ENCODE measurements around the gene MCTP1.

The MCTP1 gene

DNA sequence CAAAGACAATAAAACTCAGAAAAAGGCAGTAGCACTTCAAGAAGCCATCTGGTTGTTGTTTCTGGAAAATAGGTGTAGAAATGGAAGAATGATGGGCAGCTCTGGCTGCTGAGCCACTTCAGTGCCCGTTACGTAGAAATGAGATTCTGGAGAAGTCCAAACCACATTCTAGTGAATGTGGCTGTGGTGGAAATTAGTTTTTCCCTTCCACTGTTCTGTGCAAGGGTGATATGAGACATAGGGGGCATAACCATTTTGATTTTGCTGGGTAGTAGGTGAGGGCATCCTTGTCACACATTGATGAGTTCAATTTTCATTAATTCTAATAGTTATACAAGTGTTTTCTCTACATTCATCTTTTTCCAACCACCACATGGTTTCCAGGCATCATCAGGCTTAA, 275.1 kb downstream of the MCTP1 start:
- Histone ChIP-seq H3K9me3 (ENCODE audit: control insufficient read depth, insufficient read depth, low read length) (no peaks in the 10 kb centered on the region), H3K9me2 (replicated peaks; ENCODE audit: control insufficient read depth, low read length) (no peaks in the 10 kb centered on the region), H3K4me3 (ENCODE audit: low read length) (no peak overlapping the region), H3K4me1 (ENCODE audit: control insufficient read depth, low read length) (no peaks in the 10 kb centered on the region), H3K79me2 (ENCODE audit: control insufficient read depth, low read length) (no peaks in the 10 kb centered on the region), H3F3A (ENCODE audit: control insufficient read depth, insufficient read depth) (no peaks in the 10 kb centered on the region), H4K20me1 (ENCODE audit: control insufficient read depth, insufficient read depth, low read depth, low read length) (no peaks in the 10 kb centered on the region), H3K36me3 (ENCODE audit: control insufficient read depth, low read length) (no peaks in the 10 kb centered on the region), H3K4me2 (ENCODE audit: low read length) (no peak overlapping the region), H3K27ac (ENCODE audit: low read depth, low read length) (no peak overlapping the region), H3K27me3 (ENCODE audit: control insufficient read depth, low read length) (no peaks in the 10 kb centered on the region)
- no peak for TF ChIP-seq EZH2phosphoT487 (IDR thresholded peaks at IDR 0.05; ENCODE audit: borderline replicate concordance, low read length)
- TF ChIP-seq, protein P1, sequence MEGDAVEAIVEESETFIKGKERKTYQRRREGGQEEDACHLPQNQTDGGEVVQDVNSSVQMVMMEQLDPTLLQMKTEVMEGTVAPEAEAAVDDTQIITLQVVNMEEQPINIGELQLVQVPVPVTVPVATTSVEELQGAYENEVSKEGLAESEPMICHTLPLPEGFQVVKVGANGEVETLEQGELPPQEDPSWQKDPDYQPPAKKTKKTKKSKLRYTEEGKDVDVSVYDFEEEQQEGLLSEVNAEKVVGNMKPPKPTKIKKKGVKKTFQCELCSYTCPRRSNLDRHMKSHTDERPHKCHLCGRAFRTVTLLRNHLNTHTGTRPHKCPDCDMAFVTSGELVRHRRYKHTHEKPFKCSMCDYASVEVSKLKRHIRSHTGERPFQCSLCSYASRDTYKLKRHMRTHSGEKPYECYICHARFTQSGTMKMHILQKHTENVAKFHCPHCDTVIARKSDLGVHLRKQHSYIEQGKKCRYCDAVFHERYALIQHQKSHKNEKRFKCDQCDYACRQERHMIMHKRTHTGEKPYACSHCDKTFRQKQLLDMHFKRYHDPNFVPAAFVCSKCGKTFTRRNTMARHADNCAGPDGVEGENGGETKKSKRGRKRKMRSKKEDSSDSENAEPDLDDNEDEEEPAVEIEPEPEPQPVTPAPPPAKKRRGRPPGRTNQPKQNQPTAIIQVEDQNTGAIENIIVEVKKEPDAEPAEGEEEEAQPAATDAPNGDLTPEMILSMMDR (IDR thresholded peaks at IDR 0.05; ENCODE audit: low read depth, low read length, poor library complexity, severe bottlenecking), result no peak

DNA sequence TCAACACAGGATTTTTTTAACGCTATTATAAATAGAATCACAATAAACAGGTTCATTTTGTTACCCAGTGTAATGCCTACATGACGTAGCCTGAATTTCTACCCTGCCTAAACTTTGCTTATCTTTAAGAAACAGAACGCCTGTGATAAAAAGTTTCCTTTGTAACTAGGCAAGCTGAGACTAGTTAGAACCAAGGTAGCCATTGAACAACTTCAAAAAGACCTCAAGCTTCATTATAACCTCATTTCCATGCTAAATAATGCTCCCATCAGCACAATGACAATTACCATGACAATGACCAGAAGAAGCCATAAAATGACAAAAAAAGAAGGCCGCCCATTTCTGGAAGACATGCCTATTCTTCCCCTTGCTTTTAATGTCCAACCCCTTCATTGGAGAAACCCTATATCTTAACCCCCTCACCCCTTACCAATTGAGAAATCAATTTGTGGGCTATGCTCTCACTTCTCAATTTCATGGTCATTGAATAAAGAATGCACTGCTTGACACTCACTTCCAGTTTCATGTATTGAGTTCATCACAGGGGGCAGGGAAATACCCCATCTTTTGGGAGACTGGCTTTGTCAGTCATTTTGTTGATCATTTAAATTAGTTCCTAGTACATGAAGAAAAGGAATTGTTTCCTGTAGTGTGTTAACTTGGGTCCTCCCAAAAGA, 276.8 kb downstream of the MCTP1 start:
- Histone ChIP-seq H3F3A (ENCODE audit: control insufficient read depth, insufficient read depth) (no peaks in the 10 kb centered on the region), H3K9me3 (ENCODE audit: control insufficient read depth, insufficient read depth, low read length) (no peaks in the 10 kb centered on the region), H4K20me1 (ENCODE audit: control insufficient read depth, insufficient read depth, low read depth, low read length) (no peaks in the 10 kb centered on the region), H3K27me3 (ENCODE audit: control insufficient read depth, low read length) (no peaks in the 10 kb centered on the region), H3K4me1 (ENCODE audit: control insufficient read depth, low read length) (no peaks in the 10 kb centered on the region), H3K9me2 (replicated peaks; ENCODE audit: control insufficient read depth, low read length) (no peaks in the 10 kb centered on the region), H3K27ac (ENCODE audit: low read depth, low read length) (no peak overlapping the region), H3K4me2 (ENCODE audit: low read length) (no peak overlapping the region), H3K4me3 (ENCODE audit: low read length) (no peak overlapping the region), H3K36me3 (ENCODE audit: control insufficient read depth, low read length) (no peaks in the 10 kb centered on the region), H3K79me2 (ENCODE audit: control insufficient read depth, low read length) (no peaks in the 10 kb centered on the region)
- TF ChIP-seq, protein P1 (IDR thresholded peaks at IDR 0.05; ENCODE audit: low read depth, low read length, poor library complexity, severe bottlenecking), result no peak
- no peak for TF ChIP-seq EZH2phosphoT487 (IDR thresholded peaks at IDR 0.05; ENCODE audit: borderline replicate concordance, low read length)

DNA sequence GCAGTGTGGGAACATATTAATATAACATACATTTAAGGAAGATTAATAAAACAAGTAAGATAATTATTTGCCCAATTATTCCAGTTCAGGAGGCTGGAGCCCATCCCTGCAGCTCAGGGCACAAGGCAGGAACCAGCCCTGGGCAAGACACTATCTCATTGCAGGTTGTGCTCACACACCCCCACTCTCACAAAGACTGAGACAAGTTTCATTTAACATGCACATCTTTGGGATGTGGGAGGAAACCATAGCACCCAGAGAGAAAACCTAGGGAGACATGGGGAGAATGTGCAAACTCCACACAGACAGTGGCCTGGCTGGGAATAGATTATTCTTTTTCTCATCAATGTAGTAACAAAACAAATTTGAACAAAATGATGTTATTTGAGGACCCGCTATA, 279.1 kb downstream of the MCTP1 start:
- H3K4me2 ChIP-seq (ENCODE audit: low read length), result no peak overlapping the region
- H3K36me3 ChIP-seq (ENCODE audit: control insufficient read depth, low read length), result no peaks in the 10 kb centered on the region
- no peaks in the 10 kb centered on the region for H3K27me3 ChIP-seq (ENCODE audit: control insufficient read depth, low read length)
- no peak for TF ChIP-seq EZH2phosphoT487 (IDR thresholded peaks at IDR 0.05; ENCODE audit: borderline replicate concordance, low read length)
- TF ChIP-seq, protein P1 (IDR thresholded peaks at IDR 0.05; ENCODE audit: low read depth, low read length, poor library complexity, severe bottlenecking), result no peak
- no peaks in the 10 kb centered on the region for H3K79me2 ChIP-seq (ENCODE audit: control insufficient read depth, low read length)
- no peaks in the 10 kb centered on the region for H4K20me1 ChIP-seq (ENCODE audit: control insufficient read depth, insufficient read depth, low read depth, low read length)
- no peaks in the 10 kb centered on the region for H3K9me3 ChIP-seq (ENCODE audit: control insufficient read depth, insufficient read depth, low read length)
- no peaks in the 10 kb centered on the region for H3F3A ChIP-seq (ENCODE audit: control insufficient read depth, insufficient read depth)
- no peak overlapping the region for H3K4me3 ChIP-seq (ENCODE audit: low read length)
- no peaks in the 10 kb centered on the region for H3K9me2 ChIP-seq (replicated peaks; ENCODE audit: control insufficient read depth, low read length)
- no peak overlapping the region for H3K27ac ChIP-seq (ENCODE audit: low read depth, low read length)
- H3K4me1 ChIP-seq (ENCODE audit: control insufficient read depth, low read length), result no peaks in the 10 kb centered on the region
